ENCODE results near the gene MSL3.

Gene MSL3

DNA sequence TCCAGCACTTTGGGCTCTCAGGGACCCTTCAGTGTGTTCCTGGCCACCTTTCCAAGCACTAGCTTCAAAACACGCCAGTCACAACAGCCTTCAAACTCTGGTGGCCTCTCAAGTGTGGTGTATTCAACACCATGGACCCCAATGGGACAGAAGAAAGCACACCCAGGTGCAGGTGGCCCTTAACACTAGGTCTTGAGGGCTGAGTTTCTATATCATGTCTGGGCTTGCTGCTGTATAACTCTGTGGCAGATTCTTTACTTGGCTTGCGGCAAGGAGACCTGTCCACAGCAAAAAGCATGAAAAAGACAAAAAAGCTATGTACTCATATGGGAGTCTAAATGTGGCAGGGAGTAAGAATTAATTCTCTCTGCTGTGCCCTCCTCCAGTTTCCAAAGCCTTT lies 23.1 kb downstream of the MSL3 start:
- no peak for TF ChIP-seq EP300 (IDR thresholded peaks at IDR 0.05; ENCODE audit: borderline replicate concordance)
- TF ChIP-seq FOXM1 (IDR thresholded peaks at IDR 0.05; ENCODE audit: borderline replicate concordance, low read depth) = no peak
- no peak for TF ChIP-seq CEBPB (IDR thresholded peaks at IDR 0.05)
- no peak for TF ChIP-seq YY1 (IDR thresholded peaks at IDR 0.05; ENCODE audit: low read depth)
- TF ChIP-seq USF1 (IDR thresholded peaks at IDR 0.05) = no peak
- TF ChIP-seq TEAD4 (IDR thresholded peaks at IDR 0.05) = no peak
- TF ChIP-seq, protein P1, sequence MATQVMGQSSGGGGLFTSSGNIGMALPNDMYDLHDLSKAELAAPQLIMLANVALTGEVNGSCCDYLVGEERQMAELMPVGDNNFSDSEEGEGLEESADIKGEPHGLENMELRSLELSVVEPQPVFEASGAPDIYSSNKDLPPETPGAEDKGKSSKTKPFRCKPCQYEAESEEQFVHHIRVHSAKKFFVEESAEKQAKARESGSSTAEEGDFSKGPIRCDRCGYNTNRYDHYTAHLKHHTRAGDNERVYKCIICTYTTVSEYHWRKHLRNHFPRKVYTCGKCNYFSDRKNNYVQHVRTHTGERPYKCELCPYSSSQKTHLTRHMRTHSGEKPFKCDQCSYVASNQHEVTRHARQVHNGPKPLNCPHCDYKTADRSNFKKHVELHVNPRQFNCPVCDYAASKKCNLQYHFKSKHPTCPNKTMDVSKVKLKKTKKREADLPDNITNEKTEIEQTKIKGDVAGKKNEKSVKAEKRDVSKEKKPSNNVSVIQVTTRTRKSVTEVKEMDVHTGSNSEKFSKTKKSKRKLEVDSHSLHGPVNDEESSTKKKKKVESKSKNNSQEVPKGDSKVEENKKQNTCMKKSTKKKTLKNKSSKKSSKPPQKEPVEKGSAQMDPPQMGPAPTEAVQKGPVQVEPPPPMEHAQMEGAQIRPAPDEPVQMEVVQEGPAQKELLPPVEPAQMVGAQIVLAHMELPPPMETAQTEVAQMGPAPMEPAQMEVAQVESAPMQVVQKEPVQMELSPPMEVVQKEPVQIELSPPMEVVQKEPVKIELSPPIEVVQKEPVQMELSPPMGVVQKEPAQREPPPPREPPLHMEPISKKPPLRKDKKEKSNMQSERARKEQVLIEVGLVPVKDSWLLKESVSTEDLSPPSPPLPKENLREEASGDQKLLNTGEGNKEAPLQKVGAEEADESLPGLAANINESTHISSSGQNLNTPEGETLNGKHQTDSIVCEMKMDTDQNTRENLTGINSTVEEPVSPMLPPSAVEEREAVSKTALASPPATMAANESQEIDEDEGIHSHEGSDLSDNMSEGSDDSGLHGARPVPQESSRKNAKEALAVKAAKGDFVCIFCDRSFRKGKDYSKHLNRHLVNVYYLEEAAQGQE (IDR thresholded peaks at IDR 0.05; ENCODE audit: low read depth) = no peak
- TF ChIP-seq EGR1 (IDR thresholded peaks at IDR 0.05) = no peak
- TF ChIP-seq CREB1 (IDR thresholded peaks at IDR 0.05; ENCODE audit: low read depth) = no peak
- TF ChIP-seq TCF12 (IDR thresholded peaks at IDR 0.05; ENCODE audit: low read depth) = no peak
- TF ChIP-seq NFIC (IDR thresholded peaks at IDR 0.05) = no peak
- no peak for TF ChIP-seq RAD21 (IDR thresholded peaks at IDR 0.05; ENCODE audit: low read depth)
- TF ChIP-seq, protein P2, sequence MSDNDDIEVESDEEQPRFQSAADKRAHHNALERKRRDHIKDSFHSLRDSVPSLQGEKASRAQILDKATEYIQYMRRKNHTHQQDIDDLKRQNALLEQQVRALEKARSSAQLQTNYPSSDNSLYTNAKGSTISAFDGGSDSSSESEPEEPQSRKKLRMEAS (IDR thresholded peaks at IDR 0.05) = no peak
- TF ChIP-seq TAF1 (IDR thresholded peaks at IDR 0.05; ENCODE audit: low read depth) = no peak

DNA sequence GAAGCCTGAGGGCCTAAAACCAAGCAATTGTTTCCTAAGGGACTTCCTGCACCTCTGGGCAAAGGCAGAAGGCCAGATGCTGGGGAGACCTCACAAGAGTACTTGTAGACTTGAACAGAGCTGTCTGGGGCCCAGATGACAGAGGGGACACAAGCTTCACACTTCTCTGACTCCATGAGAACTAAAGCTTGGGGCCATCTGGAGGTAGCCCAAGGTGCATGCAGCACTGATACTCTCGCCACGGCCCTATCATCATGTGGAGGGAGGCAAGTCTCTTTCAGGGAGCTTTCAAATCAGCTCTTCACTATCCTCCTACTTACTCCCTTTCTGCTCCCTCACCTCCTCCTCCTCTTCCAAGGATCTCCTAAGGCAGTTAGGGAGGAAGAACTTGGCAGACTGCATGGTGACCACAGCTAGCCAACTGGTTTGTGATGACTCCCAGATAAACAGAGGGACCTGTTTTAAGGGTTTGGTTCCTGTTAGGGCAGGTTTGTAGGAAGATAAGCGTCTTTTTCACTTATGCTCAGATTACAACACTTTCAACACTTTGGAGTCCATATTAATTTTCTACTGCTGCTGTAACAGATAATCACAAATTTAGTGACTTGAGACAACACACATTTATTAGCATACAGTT lies 23.8 kb downstream of the MSL3 start:
- TF ChIP-seq FOXM1 (IDR thresholded peaks at IDR 0.05; ENCODE audit: borderline replicate concordance, low read depth) (no peak), RAD21 (IDR thresholded peaks at IDR 0.05; ENCODE audit: low read depth) (no peak), ZBTB7A (IDR thresholded peaks at IDR 0.05; ENCODE audit: low read depth) (no peak), TEAD4 (IDR thresholded peaks at IDR 0.05) (no peak), TAF1 (IDR thresholded peaks at IDR 0.05; ENCODE audit: low read depth) (no peak), CEBPB (IDR thresholded peaks at IDR 0.05) (no peak), NFIC (IDR thresholded peaks at IDR 0.05) (no peak), EP300 (IDR thresholded peaks at IDR 0.05; ENCODE audit: borderline replicate concordance) (no peak), EGR1 (IDR thresholded peaks at IDR 0.05) (no peak), YY1 (IDR thresholded peaks at IDR 0.05; ENCODE audit: low read depth) (no peak), CREB1 (IDR thresholded peaks at IDR 0.05; ENCODE audit: low read depth) (no peak), USF1 (IDR thresholded peaks at IDR 0.05) (no peak), TCF12 (IDR thresholded peaks at IDR 0.05; ENCODE audit: low read depth) (no peak)
- TF ChIP-seq, protein P1 (IDR thresholded peaks at IDR 0.05; ENCODE audit: low read depth) = no peak
- TF ChIP-seq, protein P2 (IDR thresholded peaks at IDR 0.05) = no peak

GRCh38 chrX:11784543-11784942 lies 26.5 kb downstream of the MSL3 start:
- TF ChIP-seq TCF12 (IDR thresholded peaks at IDR 0.05; ENCODE audit: low read depth) (no peak), EGR1 (IDR thresholded peaks at IDR 0.05) (no peak), TAF1 (IDR thresholded peaks at IDR 0.05; ENCODE audit: low read depth) (no peak), USF1 (IDR thresholded peaks at IDR 0.05) (no peak), RAD21 (IDR thresholded peaks at IDR 0.05; ENCODE audit: low read depth) (no peak), CREB1 (IDR thresholded peaks at IDR 0.05; ENCODE audit: low read depth) (no peak)
- TF ChIP-seq, protein P1 (IDR thresholded peaks at IDR 0.05; ENCODE audit: low read depth) = no peak
- TF ChIP-seq, protein P2 (IDR thresholded peaks at IDR 0.05) = no peak

DNA sequence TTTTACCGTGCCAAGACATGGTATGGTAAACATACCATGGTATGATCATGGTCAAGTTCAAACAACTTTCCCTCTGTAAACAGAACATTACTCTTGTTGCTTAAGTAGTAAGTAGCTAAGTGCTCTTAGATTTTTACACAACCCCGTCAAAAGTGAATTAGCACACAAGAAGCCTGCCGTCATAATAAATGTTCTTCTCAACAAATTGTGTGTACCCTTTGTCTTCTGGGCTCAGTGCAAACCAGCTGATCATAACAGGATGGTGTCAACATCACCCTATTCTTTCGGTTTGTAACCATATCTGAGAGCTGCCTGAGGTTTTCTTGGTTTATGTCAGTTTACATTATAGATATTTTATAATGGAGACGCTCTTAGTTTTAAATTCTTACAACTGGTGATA lies 28.8 kb downstream of the MSL3 start:
- TF ChIP-seq EGR1 (IDR thresholded peaks at IDR 0.05) = no peak
- TF ChIP-seq ZBTB7A (IDR thresholded peaks at IDR 0.05; ENCODE audit: low read depth) = no peak
- TF ChIP-seq, protein P1 (IDR thresholded peaks at IDR 0.05; ENCODE audit: low read depth) = no peak
- no peak for TF ChIP-seq NFIC (IDR thresholded peaks at IDR 0.05)
- TF ChIP-seq TCF12 (IDR thresholded peaks at IDR 0.05; ENCODE audit: low read depth) = no peak
- TF ChIP-seq FOXM1 (IDR thresholded peaks at IDR 0.05; ENCODE audit: borderline replicate concordance, low read depth) = no peak
- no peak for TF ChIP-seq TAF1 (IDR thresholded peaks at IDR 0.05; ENCODE audit: low read depth)
- no peak for TF ChIP-seq CEBPB (IDR thresholded peaks at IDR 0.05)
- TF ChIP-seq YY1 (IDR thresholded peaks at IDR 0.05; ENCODE audit: low read depth) = no peak
- TF ChIP-seq, protein P2 (IDR thresholded peaks at IDR 0.05) = no peak
- TF ChIP-seq EP300 (IDR thresholded peaks at IDR 0.05; ENCODE audit: borderline replicate concordance) = no peak
- no peak for TF ChIP-seq USF1 (IDR thresholded peaks at IDR 0.05)
- no peak for TF ChIP-seq TEAD4 (IDR thresholded peaks at IDR 0.05)
- TF ChIP-seq CREB1 (IDR thresholded peaks at IDR 0.05; ENCODE audit: low read depth) = no peak
- no peak for TF ChIP-seq RAD21 (IDR thresholded peaks at IDR 0.05; ENCODE audit: low read depth)
